ENCODE data around the gene ABCA13. TPM values are rescaled to one million over a fixed set of nuclear protein-coding genes. Genes with fewer than 3 reads are reported as not detected.

The ABCA13 gene
- total RNA-seq, 1 donor from 2014 or later: 2.2 TPM

- no peaks in the 10 kb centered on the region for H3K27me3 ChIP-seq (ENCODE audit: low read depth)
- no peak overlapping the region for H3K4me3 ChIP-seq
- no peaks in the 10 kb centered on the region for H3K4me1 ChIP-seq
- H3K36me3 ChIP-seq: no peaks in the 10 kb centered on the region
- TF ChIP-seq, protein P1, sequence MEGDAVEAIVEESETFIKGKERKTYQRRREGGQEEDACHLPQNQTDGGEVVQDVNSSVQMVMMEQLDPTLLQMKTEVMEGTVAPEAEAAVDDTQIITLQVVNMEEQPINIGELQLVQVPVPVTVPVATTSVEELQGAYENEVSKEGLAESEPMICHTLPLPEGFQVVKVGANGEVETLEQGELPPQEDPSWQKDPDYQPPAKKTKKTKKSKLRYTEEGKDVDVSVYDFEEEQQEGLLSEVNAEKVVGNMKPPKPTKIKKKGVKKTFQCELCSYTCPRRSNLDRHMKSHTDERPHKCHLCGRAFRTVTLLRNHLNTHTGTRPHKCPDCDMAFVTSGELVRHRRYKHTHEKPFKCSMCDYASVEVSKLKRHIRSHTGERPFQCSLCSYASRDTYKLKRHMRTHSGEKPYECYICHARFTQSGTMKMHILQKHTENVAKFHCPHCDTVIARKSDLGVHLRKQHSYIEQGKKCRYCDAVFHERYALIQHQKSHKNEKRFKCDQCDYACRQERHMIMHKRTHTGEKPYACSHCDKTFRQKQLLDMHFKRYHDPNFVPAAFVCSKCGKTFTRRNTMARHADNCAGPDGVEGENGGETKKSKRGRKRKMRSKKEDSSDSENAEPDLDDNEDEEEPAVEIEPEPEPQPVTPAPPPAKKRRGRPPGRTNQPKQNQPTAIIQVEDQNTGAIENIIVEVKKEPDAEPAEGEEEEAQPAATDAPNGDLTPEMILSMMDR (IDR thresholded peaks at IDR 0.05): no peak
- ATAC-seq: no peak
- no peak for DNase-seq
- intact Hi-C loops (cut with DNase I): no loop called here
- H3K27ac ChIP-seq: no peak overlapping the region
- H3K9me3 ChIP-seq: no peaks in the 10 kb centered on the region
Observed at GRCh38 chr7:48217266-48217665, 46.0 kb downstream of the ABCA13 start.

DNA sequence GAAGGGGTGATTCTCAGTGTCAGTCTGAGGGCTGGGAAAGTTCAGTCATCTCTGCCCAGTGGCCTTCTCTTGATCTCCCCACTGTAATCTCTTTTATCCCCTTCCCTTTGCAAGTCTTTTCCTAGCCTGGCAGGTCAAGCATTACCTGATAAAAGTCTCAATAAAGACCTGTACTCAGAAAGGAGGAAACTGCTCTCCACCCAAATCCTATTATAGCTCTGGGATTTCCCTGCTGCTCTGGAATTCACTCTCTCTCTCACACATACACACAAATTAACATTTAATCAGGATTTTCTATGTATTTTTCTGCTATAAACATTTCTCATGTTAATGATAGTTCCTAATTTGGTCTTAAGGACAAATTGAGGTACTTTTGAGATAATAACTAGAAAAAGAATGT, 46.5 kb downstream of the ABCA13 start:
- no peaks in the 10 kb centered on the region for H3K27me3 ChIP-seq (ENCODE audit: low read depth)
- intact Hi-C loops (cut with DNase I): no loop called here
- TF ChIP-seq, protein P1 (IDR thresholded peaks at IDR 0.05): no peak
- H3K27ac ChIP-seq: no peak overlapping the region
- no peaks in the 10 kb centered on the region for H3K36me3 ChIP-seq
- no peaks in the 10 kb centered on the region for H3K4me1 ChIP-seq
- no peak overlapping the region for H3K4me3 ChIP-seq
- DNase-seq (no peak), ATAC-seq (no peak)
- no peaks in the 10 kb centered on the region for H3K9me3 ChIP-seq

- H3K4me3 ChIP-seq: no peak overlapping the region
- ATAC-seq: no peak
- H3K9me3 ChIP-seq: no peaks in the 10 kb centered on the region
- no peak for DNase-seq
- H3K4me1 ChIP-seq: no peaks in the 10 kb centered on the region
- intact Hi-C loops (cut with DNase I): no loop called here
- no peaks in the 10 kb centered on the region for H3K27me3 ChIP-seq (ENCODE audit: low read depth)
- TF ChIP-seq, protein P1 (IDR thresholded peaks at IDR 0.05): no peak
- no peak overlapping the region for H3K27ac ChIP-seq
- H3K36me3 ChIP-seq: no peaks in the 10 kb centered on the region
Observed at GRCh38 chr7:48224042-48224441, 52.8 kb downstream of the ABCA13 start.

DNA sequence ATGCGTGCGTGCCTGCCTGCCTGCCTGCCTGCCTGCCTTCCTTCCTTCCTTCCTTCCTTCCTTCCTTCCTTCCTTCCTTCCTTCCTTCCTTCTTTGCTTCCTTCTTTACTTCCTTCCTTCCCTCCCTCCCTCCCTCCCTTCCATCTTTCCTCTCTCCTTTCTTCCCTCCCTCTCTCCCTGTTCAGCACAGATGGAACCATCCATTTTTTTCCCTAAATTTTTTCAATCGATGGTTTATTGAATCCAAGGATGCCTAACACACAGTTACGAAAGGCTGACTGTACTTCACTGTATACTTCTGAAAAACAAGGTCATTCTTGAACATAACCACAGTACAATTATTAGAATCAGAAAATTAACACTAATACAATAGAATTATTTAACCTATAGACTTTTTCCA, 53.8 kb downstream of the ABCA13 start:
- H3K4me3 ChIP-seq: no peak overlapping the region
- TF ChIP-seq, protein P1 (IDR thresholded peaks at IDR 0.05): no peak
- H3K27me3 ChIP-seq (ENCODE audit: low read depth): no peaks in the 10 kb centered on the region
- H3K9me3 ChIP-seq: no peaks in the 10 kb centered on the region
- H3K36me3 ChIP-seq: no peaks in the 10 kb centered on the region
- H3K27ac ChIP-seq: no peak overlapping the region
- H3K4me1 ChIP-seq: no peaks in the 10 kb centered on the region
- intact Hi-C loops (cut with DNase I): no loop called here
- no peak for DNase-seq
- ATAC-seq: no peak

GRCh38 chr7:48237354-48237753, 66.1 kb downstream of the ABCA13 start:
- no peak for ATAC-seq
- Histone ChIP-seq H3K9me3 (no peaks in the 10 kb centered on the region), H3K4me3 (no peak overlapping the region), H3K27ac (no peak overlapping the region), H3K4me1 (no peaks in the 10 kb centered on the region), H3K36me3 (no peaks in the 10 kb centered on the region), H3K27me3 (ENCODE audit: low read depth) (no peaks in the 10 kb centered on the region)
- TF ChIP-seq, protein P1 (IDR thresholded peaks at IDR 0.05): no peak
- no peak for DNase-seq
- intact Hi-C loops (cut with DNase I): no loop called here

GRCh38 chr7:48242846-48243245, 71.6 kb downstream of the ABCA13 start:
- intact Hi-C loops (cut with DNase I): no loop called here
- Histone ChIP-seq H3K9me3 (no peaks in the 10 kb centered on the region), H3K27ac (no peak overlapping the region), H3K27me3 (ENCODE audit: low read depth) (peaks cover 4% of the 10 kb centered on the region), H3K4me1 (peaks cover 23% of the 10 kb centered on the region), H3K36me3 (no peaks in the 10 kb centered on the region), H3K4me3 (no peak overlapping the region)
- no peak for DNase-seq
- no peak for ATAC-seq
- TF ChIP-seq, protein P1 (IDR thresholded peaks at IDR 0.05): no peak
